ENCODE results near the gene SRP54.
"Not testable (repeated sequence)": the region's sequence is repeated elsewhere in the genome, so short reads cannot be mapped to it uniquely, and the experiment has no call there.

The SRP54 gene

DNA sequence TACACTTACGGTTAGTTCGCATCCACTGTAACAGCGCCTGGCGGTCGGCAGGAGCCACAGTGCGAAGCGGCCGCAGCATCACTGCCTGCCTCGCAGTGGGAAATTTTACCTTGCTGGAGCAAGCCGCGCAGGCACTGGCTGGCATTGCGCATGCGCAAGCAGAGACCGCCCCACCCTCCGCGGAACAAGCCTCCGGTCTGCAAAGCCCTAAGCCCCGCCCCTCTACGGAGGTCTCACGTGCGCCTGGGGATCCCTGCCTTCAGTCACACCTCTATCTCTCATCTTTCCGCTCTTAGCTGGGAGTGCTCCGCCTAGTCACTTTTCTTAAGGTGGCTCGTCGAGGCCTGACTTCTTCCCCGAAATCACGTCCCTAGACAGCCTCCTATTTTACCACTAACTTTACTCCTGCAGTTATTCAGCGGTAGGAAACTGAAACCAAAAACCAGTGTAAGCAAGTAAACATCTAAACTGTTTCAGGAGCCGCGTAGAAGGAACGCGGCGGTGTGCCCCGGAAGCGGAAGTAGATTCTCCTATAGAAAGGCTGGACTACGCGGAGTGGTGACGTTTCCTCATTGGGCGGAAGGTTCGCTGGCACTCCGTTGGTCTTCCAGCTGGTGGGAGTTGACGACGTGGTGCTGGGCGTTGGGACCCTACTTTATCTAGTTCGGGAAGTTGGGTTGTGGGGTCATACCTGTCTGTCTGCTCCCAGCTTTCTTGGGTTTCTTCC is at the start of gene SRP54:
Gene SRP54, plus strand, starts transcription at position 572 of the 727 bp plus-strand sequence. CDS start 13,718 bp downstream, outside the sequence.
- DNase-seq, result peak; percentile 100

DNA sequence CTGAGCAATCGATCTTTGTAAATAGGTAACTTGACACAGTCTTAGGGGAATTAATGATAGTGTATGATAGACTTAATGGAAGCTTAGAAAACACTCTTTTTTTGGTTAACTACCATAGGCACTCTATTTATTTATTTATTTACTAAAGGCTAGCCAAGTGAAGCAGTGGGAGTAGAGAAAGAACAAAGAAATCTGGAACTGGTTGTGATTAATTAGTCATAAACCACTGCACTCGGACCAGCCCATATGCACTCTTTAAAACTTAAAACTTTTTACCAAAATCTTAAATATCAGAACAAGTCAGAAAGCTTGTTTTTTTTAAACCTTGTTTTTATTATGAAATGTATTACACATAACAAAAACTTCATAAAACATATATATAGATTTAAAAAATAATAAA is 49.5 kb upstream of the SRP54 start:
- no peak for DNase-seq

DNA sequence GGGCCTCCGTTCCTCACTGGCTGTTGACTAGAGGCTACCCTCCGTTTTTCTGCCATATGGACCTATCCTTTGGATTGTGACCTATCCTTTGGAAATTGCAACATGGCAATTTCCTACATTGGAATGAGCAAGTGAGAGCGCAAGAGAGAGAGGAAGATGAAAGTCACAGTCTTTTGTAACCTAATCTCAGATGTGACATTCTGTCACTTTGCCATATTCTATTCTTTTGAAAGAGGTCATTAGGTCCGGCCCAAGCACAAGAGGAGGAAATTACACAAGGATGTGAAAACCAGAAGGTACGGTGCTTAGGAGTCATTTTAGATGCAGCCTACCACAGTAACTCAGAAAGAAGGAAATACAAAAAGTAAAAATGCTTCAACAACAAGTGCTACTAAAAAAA is 47.3 kb upstream of the SRP54 start:
- DNase-seq, result no peak

DNA sequence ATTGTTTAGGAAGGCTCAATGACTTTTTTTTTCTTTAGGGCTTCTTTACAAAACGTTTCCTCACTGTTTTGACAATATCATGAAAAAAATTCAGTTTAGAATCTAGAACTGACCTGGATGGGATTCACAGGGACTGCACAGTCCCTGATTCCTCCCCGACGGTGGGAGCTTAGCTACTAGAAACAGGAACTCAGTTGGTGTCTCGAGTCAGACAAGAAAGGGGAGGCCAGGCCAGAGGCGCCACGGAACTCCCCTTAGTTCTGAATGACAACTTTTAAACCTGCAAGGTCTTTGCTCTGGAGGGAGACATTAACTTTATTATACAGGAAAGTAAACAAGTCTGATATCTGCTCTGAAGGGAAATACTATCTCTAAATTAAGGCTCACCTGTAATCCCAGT is 45.4 kb upstream of the SRP54 start:
- DNase-seq, result no peak

DNA sequence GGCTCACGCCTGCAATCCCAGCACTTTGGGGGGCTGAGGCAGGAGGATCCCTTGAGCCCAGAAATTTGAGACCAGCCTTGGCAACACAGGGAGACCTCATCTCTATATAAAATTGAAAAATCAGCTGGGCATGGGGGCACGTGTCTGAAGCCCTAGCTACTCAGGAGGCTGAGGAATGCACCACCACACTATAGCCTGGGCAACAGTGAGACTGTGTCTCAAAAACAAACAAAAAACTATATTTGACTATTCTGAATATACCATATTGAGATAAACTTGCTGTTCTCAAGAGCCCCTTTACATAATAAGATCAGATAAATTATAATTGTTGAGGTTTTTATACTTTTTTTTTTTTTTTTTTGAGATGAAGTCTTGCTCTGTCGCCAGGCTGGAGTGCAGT is 44.9 kb upstream of the SRP54 start:
- DNase-seq, result no peak

DNA sequence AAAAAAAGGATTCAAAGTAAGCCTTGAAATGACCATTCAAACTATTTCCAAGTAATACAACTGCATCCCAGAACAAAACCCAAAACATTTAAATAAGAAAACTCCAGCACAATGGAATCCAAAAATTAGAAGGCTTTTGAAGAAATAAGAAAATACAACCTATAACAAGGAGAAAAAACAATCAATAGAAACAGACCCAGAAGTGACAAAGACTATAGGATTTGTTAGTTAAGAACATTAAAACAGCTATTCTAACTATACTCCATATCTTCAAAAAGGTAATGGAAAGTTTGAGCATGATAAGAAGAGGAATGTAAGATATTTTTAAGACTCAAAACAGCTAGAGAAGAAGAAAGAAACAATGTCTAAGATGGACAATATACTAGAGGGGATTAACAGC is 39.3 kb upstream of the SRP54 start:
- DNase-seq, result no peak

DNA sequence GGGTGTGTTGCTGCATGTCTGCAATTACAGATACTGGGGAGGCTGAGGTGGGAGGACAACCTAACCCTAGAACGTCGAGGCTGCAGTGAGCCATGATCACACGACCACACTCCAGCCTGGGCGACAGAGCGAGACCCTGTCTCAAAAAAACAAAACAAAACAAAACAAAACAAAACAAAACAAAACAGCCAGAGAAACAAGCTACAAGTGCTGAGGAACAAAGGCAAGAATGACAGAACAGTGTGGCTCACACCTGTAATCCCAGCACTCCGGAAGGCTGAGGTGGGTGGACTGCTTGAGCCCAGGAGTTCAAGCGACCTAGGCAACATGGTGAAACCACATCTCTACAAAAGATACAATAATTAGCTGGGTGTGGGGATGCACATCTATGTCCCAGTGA is 38.0 kb upstream of the SRP54 start:
- DNase-seq, result no peak

DNA sequence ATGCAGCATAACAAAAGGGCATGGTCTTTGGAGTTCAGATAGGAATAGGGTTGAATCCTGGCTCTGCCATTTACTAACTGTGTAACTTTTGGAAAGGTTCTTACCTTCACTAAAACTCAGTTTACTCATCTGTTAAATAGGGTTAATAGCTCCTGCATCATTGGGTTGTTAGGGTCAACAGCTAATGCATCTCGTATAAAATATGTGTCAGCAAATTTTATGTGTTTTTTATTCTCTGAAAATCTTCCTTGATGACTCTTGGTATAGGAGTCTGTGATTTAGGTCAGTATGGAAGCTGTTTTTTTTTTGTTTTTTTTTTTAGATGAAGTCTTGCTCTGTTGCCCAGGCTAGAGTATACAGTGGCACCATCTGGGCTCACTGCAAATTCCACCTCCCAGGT is 36.1 kb upstream of the SRP54 start:
- no peak for DNase-seq

DNA sequence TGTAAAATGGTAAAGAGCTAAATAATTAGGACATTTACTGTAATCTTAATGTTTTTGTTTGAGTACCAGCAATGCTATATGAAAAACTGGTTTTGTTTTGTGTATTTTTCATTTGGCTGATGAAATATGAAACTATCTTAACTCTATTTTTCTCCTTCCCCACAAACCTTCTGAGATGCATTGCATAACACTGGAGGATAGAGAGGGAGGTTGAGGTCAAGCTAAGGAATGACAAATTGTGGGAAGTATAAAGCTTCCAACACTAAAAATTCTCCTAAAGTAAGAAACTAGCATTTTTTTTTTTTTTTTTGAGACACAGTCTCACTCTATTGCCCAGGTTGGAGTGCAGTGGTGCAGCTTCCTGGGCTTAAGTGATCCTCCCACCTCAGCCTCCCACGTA is 31.5 kb upstream of the SRP54 start:
- no peak for DNase-seq

DNA sequence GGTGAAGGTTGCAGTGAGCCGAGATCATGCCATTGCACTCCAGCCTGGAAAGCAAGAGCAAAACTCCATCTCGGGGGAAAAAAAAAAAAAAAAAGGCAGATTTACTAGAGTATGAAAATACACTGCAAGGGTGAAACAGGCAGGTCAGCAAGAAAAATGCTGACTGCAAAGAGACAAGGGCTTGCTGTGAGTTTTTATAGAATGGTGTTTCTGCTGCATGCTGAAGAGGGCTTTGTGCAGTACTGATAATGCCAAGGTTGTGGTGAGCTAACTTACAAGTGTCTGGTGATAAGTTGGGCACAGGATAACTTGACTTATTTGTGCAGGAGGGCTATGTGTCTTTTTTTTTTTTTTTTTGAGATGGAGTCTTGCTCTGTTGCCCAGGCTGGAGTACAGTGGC is 25.9 kb upstream of the SRP54 start:
- no peak for DNase-seq

DNA sequence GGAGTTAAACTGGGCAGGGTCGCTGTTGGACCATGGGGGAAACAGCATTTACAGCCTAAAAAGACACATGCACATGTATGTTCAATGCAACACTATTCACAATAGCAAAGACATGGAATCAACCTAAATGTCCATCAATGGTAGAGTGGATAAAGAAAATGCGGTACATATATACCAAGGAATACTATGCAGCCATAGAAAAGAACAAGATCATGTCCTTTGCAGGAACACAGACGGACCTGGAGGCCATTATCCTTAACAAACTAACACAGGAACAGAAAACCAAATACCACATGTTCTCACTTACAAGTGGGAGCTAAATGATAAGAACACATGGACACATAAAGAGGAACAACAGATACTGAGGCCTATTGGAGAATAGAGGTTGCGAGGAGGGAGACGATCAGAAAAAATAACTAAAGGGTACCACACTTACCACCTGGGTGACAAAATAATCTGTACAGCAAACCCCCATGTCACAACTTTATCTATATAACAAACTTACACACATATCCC is 25.0 kb upstream of the SRP54 start:
- no peak for DNase-seq

DNA sequence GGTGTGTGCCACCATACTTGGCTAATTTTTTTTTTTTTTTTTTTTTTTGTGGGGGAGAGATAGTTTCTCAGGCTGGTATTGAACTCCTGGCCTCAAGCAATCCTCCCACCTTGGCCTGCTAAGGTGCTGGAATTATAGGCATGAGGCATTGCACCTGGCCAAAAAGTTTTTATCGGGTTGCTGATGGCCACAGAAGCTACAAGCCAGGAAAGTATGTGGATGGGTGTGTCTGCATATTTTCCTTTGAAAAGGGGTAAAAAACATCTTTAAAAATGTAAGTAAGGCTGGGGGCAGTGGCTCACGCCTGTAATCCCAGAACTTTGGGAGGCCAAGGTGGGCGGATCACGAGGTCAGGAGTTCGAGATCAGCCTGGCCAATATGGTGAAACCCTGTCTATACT is 20.7 kb upstream of the SRP54 start:
- not testable (repeated sequence) for DNase-seq

DNA sequence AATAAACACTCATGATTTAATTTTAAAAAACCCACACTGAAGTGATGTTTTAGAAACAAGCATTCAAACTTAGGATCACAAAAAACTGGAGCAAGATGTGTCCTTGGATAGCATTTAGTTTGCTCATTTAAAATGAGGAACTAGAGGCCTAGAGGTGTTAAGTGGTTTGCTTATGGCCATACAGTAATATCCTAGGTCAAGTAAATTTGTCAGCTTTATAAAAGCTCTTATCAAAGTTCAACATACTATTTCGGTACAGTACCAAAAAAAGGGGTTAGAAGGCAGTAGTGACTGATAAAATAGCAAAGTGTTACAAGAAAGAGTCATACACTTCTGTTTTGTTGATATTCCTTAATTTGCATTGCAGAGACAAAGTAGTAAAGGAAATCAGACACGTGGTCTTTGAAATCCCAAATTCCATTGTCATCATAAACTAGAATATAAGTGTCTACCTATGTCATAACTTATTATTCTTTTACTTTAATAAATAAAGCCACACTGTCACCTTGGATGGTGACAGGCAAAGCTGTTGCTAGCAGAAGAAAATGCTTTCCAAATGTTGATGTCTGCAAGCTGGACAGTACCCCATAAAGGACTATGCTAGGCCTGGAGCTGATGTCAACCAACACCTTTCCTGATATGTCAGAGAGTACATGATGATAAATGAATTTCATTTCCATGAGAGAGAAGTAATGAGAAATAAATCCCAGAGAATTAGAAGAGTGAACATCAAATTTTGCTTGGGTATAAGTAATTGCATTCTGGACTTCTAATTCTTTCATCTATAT is 17.6 kb upstream of the SRP54 start:
- DNase-seq, result no peak

DNA sequence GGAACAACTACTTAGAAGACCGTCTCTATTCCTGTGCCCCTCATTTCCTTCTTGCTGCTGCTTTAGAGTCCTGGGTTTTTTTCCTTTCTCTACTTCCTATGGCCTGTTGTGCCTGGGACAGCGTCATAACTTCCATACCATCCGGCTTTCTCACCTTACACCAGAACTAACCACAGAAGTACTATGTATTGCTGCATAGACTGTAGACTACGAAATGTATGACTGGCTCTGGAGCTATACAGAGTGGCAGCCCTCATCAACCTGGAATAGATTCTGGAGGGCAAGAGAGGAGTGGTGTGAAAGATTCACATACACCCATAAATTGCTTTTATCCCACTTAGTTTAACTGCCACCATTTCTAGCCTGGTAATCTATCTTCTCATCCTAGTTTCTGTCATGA is 16.9 kb upstream of the SRP54 start:
- DNase-seq, result no peak

DNA sequence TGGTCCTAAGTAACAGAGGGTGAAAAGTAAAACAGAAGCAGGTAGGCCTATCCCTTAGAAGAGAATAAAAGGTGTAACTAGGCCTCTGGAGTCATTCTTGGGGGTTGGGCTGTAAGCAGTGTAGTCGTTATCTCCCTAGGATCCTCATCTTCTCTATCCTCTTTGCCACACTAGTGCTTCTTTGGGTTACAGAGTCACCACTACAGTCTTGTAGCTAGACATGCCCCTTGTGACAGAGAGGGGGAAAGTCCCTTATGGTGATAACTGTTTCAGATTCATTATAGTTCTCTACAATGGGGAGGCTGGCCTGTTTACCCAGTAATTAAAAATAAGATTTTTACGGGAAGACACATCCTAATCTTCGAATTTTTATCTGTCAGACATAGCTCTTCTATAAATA is 16.4 kb upstream of the SRP54 start:
- no peak for DNase-seq

DNA sequence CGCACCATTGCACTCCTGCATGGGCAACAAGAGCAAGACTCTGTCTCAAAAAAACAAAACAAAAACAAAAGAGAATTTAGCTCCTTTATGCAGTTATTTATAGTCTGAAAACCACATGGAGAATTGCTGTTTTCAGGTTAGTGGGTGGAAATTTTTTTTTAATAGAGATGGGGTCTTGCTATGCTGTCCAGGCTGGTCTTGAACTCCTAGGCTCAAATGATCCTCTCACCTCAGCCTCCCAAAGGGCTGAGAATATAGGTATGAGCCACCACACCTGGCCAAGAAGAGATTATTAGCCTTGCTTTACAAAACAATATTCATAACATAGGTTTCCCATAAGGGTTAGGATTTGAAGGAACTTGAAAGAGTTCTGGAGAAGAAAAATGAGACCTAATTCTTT is 12.1 kb upstream of the SRP54 start:
- DNase-seq, result no peak

DNA sequence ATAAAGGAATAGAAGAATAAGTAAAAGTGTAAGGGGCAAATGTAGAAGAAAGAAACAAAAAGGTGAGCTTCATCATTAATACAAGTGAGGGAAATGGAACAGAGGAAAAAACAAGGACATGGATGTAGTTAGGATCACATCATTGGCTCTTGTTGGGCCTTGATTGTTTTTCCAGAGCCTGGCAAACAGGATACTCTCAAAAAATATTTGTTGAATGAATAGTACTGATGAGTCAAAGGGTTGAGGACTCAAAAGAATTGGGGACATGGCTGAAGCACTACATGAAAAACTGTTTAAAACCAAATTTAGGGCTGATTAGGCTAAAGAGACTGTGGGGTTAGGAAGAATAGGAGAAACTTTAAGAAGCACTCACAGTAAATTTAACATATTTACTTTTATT is 11.4 kb upstream of the SRP54 start:
- DNase-seq, result no peak

DNA sequence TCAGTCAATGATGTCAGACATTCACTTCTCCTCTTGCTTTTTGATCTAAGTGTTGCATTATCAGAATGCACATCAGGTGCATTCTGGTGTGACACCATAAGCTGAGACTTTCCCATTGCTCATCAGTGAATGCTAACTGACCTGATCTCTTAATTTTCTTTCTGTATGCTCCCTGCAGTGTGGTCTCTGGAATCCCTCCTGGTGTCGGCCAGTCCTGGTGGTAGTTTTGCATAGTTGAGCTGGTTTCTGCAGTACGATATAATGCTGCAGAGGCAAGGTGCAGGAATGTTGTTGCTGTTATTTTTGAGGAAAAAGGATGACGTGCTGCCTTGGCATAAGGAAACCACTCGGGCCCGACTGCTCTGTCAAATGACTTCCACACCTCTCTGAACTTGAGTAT is 11.0 kb upstream of the SRP54 start:
- DNase-seq, result no peak

DNA sequence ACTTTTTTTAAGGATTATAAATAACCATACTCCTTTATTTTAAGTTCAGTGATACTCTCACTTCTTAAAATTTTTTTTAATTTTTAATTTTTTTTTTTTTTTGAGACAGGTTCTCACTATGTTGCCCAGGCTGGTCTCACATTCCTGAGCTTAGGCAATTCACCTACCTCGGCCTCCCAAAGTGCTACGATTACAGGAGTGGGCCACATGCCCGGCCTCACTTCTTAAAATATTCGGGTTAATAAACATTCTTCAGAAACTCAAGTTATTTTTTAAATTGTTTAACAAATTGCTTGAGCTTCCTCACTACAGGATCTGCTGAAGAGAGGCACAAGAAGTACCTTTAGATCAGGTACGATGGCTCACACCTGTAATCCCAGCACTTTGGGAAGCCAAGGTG is 4.3 kb upstream of the SRP54 start:
- no peak for DNase-seq

DNA sequence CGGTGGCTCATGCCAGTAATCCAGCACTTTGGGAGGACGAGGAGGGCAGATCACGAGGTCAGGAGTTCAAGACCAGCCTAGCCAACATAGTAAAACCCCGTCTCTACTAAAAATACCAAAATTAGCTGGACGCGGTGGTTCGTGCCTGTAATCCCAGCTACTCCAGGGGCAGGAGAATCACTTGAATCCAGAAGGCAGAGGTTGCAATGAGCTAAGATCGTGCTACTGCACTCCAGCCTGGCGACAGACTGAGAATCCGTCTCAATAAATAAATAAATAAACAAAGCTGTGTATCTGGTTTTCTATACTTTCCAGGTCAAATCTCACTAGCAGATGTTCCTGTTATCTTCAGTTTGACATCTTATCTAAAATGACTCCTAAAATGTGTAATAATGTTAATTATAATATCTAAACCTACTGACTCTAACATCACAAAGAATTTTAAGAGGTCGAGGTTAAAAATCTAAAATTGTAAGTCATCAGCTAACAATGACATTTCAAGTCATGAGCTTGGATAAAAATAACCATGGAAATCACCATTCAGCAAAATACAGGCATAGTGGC is 2.4 kb upstream of the SRP54 start:
- no peak for DNase-seq

DNA sequence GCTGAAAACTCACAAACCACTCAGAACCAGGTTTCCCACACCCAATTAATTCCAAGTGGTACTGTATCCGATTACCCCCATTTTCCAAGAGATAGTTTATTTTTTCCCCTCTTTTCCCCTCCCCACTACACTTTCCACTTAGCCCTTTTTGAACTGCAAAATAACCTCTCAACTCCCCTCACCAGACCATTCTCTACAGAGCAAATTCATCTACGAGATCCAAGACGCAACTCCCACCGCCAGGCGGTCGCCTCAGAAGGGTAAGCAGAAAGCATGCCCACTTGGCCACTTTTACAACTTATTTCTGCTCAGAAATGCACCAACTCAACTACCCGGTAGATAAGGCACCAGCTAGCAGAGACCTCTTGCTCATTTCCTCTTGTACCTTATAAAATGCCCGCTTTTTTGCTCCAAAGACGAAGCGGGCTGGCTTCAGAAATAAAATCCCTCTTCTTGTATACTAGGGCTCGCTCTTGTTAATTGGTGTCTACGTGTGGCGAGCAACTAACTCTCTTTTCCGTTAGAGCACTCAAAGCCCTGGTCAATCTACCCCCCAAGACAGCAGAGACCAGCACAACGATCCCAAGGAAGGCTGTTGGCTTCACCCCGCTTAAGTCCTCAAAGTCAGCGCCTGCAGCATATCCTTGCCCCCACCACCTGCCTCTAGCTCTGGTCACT is 910 bp upstream of the SRP54 start:
- DNase-seq, result peak; percentile 19

DNA sequence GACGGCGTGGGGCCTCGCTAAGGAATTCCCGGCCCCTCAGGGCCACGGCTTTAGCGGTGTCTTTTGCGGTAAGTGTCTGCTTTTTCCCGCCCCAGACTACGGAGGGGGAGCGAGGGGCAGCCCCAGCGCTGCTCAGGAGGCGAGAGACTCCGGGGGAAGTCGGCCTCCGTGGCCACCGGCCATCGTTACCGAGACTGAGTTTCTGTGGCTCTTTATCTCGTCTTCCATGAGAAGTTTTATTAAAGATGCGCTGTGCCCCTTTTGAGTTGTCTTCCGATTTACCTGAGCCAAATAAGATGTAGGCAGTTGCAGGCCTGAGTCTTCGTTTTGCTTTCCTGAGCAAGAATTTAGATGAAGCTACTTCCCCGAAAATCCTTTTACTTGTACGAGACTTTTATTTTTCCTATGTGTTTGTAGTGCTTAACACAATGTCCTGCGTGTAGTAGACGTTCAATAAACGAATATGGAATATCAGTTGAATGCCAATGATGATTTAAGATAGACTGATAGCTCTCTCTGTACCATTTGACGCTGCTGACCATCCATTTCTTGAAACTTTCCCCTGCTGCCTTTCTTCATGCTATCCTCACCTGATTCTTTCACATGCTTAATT is 462 bp downstream of the SRP54 start:
- DNase-seq, result no peak

DNA sequence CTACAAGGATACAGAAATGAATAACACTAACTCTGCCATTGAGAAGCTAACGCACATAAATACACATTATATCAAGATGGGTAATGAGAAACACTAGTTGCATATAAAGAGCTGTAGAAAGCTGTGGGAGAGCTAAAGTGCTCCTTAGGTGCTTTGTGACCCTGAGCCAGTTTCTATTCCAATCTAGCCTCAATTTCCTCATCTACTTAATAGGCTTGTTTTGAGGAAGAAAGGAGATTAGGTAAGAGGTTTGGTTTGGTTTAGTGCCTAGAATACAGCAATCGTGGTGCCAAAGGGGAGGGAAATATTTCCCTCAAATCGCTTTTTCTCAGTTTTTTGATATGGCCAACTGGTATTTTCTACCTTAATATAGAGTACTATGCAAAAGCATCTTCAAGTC is 994 bp downstream of the SRP54 start:
- DNase-seq, result no peak
